ENCODE measurements around the gene LMNTD2. TPM values are rescaled to one million over a fixed set of nuclear protein-coding genes. Genes with fewer than 3 reads are reported as not detected.
"Not testable (repeated sequence)": the region's sequence is repeated elsewhere in the genome, so short reads cannot be mapped to it uniquely, and the experiment has no call there.

Gene LMNTD2
- total RNA-seq, 2 donors from 2014 or later = 13.6 to 15.3 TPM

- intact Hi-C loops (cut with DNase I, micrococcal nuclease) = no loop called here
- no peak for DNase-seq
- no peak for ATAC-seq
These were observed 29.3 kb upstream of the LMNTD2 start for GRCh38 chr11:589798-590197.

- DNase-seq (no peak), ATAC-seq (peak; percentile 56)
- intact Hi-C loops (cut with DNase I, micrococcal nuclease) = no loop called here
These were observed 27.4 kb upstream of the LMNTD2 start for GRCh38 chr11:587978-588380.

- ATAC-seq = no peak
- intact Hi-C loops (cut with DNase I, micrococcal nuclease) = no loop called here
- DNase-seq = no peak
These were observed 27.0 kb upstream of the LMNTD2 start for GRCh38 chr11:587546-587945.

GRCh38 chr11:586376-587316 lies 26.1 kb upstream of the LMNTD2 start:
- intact Hi-C loops (cut with DNase I, micrococcal nuclease) = no loop called here
- ATAC-seq (no peak), DNase-seq (no peak)

- DNase-seq (no peak), ATAC-seq (no peak)
- intact Hi-C loops (cut with DNase I, micrococcal nuclease) = no loop called here
These were observed 23.7 kb upstream of the LMNTD2 start for GRCh38 chr11:584287-584686.

- intact Hi-C loops (cut with DNase I, micrococcal nuclease) = no loop called here
- DNase-seq = no peak
- ATAC-seq = no peak
These were observed 21.2 kb upstream of the LMNTD2 start for GRCh38 chr11:581752-582151.

GRCh38 chr11:581342-581741 lies 20.8 kb upstream of the LMNTD2 start:
- no peak for ATAC-seq
- intact Hi-C loops (cut with DNase I, micrococcal nuclease) = no loop called here
- DNase-seq = no peak

- intact Hi-C loops (cut with DNase I, micrococcal nuclease) = no loop called here
- DNase-seq (no peak), ATAC-seq (no peak)
These were observed 19.5 kb upstream of the LMNTD2 start for GRCh38 chr11:579830-580601.

GRCh38 chr11:578276-579035 lies 17.9 kb upstream of the LMNTD2 start:
- ATAC-seq = no peak
- DNase-seq = no peak
- intact Hi-C loops (cut with DNase I, micrococcal nuclease) = no loop called here

GRCh38 chr11:577611-577894 lies 17.0 kb upstream of the LMNTD2 start:
- ATAC-seq (no peak), DNase-seq (no peak)
- intact Hi-C loops (cut with DNase I, micrococcal nuclease) = no loop called here

- DNase-seq = no peak
- intact Hi-C loops (cut with DNase I, micrococcal nuclease) = no loop called here
- ATAC-seq = no peak
These were observed 16.5 kb upstream of the LMNTD2 start for GRCh38 chr11:576811-577610.

GRCh38 chr11:575996-576768 lies 15.6 kb upstream of the LMNTD2 start, which contains the start of gene PHRF1:
PHRF1 (plus strand) TSS chr11:576470; CDS start chr11:581513, 5,043 bp downstream.
- ATAC-seq (peak; percentile 83), DNase-seq (peak; percentile 95 to 97)
- intact Hi-C loops (cut with DNase I, micrococcal nuclease) = no loop called here

- intact Hi-C loops (cut with DNase I, micrococcal nuclease) = no loop called here
- peak; percentile 72 for ATAC-seq
- DNase-seq = peak; percentile 69 to 81
These were observed 14.9 kb upstream of the LMNTD2 start for GRCh38 chr11:575313-575995.

GRCh38 chr11:574632-575312 lies 14.2 kb upstream of the LMNTD2 start:
- intact Hi-C loops (cut with DNase I, micrococcal nuclease) = no loop called here
- ATAC-seq (peak; percentile 13), DNase-seq (peak in 1 of 2 donors; percentile 57)

- intact Hi-C loops (cut with DNase I, micrococcal nuclease); DNase-seq: not testable (repeated sequence)
These were observed 13.6 kb upstream of the LMNTD2 start for GRCh38 chr11:574031-574570.

GRCh38 chr11:573146-573759 lies 12.7 kb upstream of the LMNTD2 start:
- DNase-seq = no peak
- ATAC-seq = no peak
- intact Hi-C loops (cut with DNase I, micrococcal nuclease) = no loop called here

More at GRCh38 chr11:574031-574570, 13.6 kb upstream of the LMNTD2 start:
- not testable (repeated sequence) for ATAC-seq

All from left colon (tissue), 2 donors.